Measurements from ENCODE around the gene MICU1. TPM values are rescaled to one million over a fixed set of nuclear protein-coding genes. Genes with fewer than 3 reads are reported as not detected.

MICU1 gene
- total RNA-seq, 1 experiment from 2014 or later: 89.4 TPM

DNA sequence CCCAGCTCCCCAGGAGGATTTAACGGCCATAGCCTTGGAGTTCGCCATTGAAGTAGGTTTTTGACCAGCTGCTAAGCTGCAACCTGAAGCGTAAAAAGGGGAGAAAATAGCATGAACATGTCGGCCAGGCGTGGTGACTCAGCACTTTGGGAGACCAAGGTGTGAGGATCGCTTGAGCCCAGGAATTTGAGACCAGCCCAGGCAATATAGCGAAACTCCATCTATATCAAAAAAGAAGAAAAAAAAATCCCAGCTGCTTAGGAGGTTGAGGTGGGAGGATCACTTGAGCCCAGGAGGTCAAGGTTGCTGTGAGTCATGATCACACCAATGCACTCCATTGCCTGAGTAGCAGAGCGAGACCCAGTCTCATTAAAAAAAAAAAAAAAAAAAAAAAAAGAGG is 33.8 kb upstream of the MICU1 start:
- BruUV-seq (replicated peaks): no TSS peak
- DNase-seq: peak; percentile 10
- Mint-ChIP-seq H3K9me3 (ENCODE audit: low read depth, unreplicated experiment) (no peaks in the 10 kb centered on the region), H3K4me3 (ENCODE audit: low read depth, unreplicated experiment) (no peak overlapping the region), H3K27ac (ENCODE audit: unreplicated experiment) (peak overlapping the region; percentile 8), H3K27me3 (ENCODE audit: unreplicated experiment) (no peaks in the 10 kb centered on the region), H3K4me1 (ENCODE audit: low read depth, unreplicated experiment) (peaks cover 27% of the 10 kb centered on the region), H3K36me3 (ENCODE audit: insufficient read depth, unreplicated experiment) (no peaks in the 10 kb centered on the region)
- TF ChIP-seq, protein P1, sequence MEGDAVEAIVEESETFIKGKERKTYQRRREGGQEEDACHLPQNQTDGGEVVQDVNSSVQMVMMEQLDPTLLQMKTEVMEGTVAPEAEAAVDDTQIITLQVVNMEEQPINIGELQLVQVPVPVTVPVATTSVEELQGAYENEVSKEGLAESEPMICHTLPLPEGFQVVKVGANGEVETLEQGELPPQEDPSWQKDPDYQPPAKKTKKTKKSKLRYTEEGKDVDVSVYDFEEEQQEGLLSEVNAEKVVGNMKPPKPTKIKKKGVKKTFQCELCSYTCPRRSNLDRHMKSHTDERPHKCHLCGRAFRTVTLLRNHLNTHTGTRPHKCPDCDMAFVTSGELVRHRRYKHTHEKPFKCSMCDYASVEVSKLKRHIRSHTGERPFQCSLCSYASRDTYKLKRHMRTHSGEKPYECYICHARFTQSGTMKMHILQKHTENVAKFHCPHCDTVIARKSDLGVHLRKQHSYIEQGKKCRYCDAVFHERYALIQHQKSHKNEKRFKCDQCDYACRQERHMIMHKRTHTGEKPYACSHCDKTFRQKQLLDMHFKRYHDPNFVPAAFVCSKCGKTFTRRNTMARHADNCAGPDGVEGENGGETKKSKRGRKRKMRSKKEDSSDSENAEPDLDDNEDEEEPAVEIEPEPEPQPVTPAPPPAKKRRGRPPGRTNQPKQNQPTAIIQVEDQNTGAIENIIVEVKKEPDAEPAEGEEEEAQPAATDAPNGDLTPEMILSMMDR (IDR thresholded peaks at IDR 0.05; ENCODE audit: unreplicated experiment): no peak
- CTCF ChIA-PET: interaction anchor here (0.6 to 1.7 kb wide), 4 partner anchors 9 to 276 kb away, joined by 3 to 8 read pairs (median 5); no protein-coding TSS in a partner anchor
- intact Hi-C loops (cut with micrococcal nuclease; ENCODE audit: unreplicated experiment): no loop called here

DNA sequence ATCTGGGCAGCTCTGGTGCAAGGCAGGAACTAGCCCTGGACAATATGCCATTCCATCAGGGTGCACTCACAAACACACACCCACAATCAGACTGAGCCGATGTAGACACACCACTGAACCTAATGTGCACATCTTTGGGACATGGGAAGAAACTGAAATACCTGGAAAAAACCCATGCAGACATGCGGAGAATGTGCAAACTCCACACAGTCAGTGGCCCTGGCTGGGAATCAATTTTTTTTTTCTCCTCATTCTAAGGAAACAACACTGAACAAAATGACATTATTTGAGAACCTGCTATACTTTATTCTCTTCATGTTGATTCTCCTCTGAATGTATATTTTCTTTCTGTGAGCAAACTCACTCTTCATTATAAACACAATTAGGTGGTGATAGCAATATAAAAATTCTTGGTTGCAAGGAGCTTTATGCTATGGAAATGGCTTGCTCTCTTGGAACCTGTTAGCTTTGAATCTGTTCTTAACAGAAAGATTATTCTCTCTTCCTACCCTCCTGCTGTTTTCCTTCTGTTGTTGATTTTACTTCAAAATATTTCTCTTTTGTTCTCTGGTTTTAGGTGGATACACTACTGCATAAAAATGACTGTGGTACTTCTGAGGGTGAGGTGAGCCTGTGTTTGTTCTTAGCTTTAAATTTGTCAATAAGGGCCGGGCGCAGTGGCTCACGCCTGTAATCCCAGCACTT is 33.0 kb upstream of the MICU1 start:
- Mint-ChIP-seq H3K27ac (ENCODE audit: unreplicated experiment) (peak overlapping the region; percentile 8), H3K9me3 (ENCODE audit: low read depth, unreplicated experiment) (no peaks in the 10 kb centered on the region)
- CTCF ChIA-PET: interaction anchor here (0.6 to 1.8 kb wide), 5 partner anchors 8 to 184 kb away, joined by 3 to 5 read pairs (median 5); no protein-coding TSS in a partner anchor

DNA sequence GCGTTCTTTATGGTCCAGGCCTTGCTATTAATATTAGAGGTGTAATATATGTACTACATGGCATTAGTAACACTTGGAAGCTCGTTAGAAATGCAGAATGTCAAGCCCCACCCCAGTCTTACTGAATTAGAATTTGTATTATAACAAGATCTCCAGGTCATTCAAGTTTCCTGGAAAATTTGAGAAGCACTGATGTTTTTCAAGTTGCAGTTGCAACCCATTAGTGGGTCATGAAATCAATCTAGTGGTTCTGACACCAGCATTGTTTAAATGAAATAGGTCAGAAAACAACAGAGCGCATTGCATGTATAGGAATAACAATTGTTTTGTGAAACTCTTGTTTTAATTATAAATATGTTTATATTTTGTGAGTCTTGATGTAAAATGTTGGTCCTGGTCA is 28.8 kb upstream of the MICU1 start:
- Mint-ChIP-seq H3K9me3 (ENCODE audit: low read depth, unreplicated experiment) (no peaks in the 10 kb centered on the region), H3K36me3 (ENCODE audit: insufficient read depth, unreplicated experiment) (no peaks in the 10 kb centered on the region), H3K27me3 (ENCODE audit: unreplicated experiment) (no peaks in the 10 kb centered on the region), H3K4me3 (ENCODE audit: low read depth, unreplicated experiment) (no peak overlapping the region), H3K27ac (ENCODE audit: unreplicated experiment) (no peak overlapping the region), H3K4me1 (ENCODE audit: low read depth, unreplicated experiment) (peaks cover 16% of the 10 kb centered on the region)
- intact Hi-C loops (cut with micrococcal nuclease; ENCODE audit: unreplicated experiment): no loop called here
- TF ChIP-seq, protein P1 (IDR thresholded peaks at IDR 0.05; ENCODE audit: unreplicated experiment): no peak
- no TSS peak for BruUV-seq (replicated peaks)
- DNase-seq: no peak
- CTCF ChIA-PET: interaction anchor here (0.9 kb wide), 1 partner anchor 9 kb away, joined by 3 read pairs; no protein-coding TSS in a partner anchor

More for the DNA sequence above, 33.0 kb upstream of the MICU1 start:
- BruUV-seq (replicated peaks): no TSS peak
- Mint-ChIP-seq H3K36me3 (ENCODE audit: insufficient read depth, unreplicated experiment) (no peaks in the 10 kb centered on the region), H3K4me1 (ENCODE audit: low read depth, unreplicated experiment) (peaks cover 27% of the 10 kb centered on the region), H3K4me3 (ENCODE audit: low read depth, unreplicated experiment) (no peak overlapping the region), H3K27me3 (ENCODE audit: unreplicated experiment) (no peaks in the 10 kb centered on the region)
- DNase-seq: no peak
- intact Hi-C loops (cut with micrococcal nuclease; ENCODE audit: unreplicated experiment): no loop called here
- TF ChIP-seq, protein P1 (IDR thresholded peaks at IDR 0.05; ENCODE audit: unreplicated experiment): no peak

DNA sequence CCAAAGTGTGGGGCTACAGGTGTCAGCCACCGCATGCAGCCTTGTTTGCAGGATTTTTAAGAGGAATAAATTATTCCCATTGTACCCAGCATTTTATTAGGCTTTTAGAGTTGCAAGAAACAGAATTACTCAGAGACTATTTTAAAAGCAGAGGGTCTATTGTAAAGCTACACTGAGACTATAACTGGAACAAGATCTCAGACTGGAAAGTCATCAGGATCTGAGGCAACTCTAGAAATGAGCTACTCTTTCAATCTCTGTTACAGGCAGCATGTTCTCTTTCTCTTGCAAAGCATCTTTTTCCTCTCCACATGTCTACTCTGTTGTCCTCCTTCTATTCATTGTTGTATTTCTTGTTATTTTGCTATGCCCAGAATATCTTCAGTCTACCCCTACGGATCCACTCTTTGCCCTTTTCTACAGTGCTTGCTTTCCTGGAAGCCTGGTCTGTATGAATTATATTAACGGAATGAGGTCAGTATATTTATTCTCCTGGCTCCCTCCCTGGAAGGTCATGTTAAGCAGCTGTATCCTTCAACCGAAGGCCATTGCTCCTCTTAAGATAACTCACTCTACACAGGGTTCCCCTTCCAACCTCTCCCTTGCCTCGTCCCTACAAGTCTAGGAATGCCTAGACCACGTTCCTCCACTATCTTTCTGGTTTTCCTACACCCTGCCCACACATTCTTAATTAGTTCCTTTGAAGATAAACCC is 27.7 kb upstream of the MICU1 start:
- no peaks in the 10 kb centered on the region for H3K9me3 Mint-ChIP-seq (ENCODE audit: low read depth, unreplicated experiment)
- H3K4me3 Mint-ChIP-seq (ENCODE audit: low read depth, unreplicated experiment): no peak overlapping the region
- no peaks in the 10 kb centered on the region for H3K36me3 Mint-ChIP-seq (ENCODE audit: insufficient read depth, unreplicated experiment)
- BruUV-seq (replicated peaks): no TSS peak
- no peaks in the 10 kb centered on the region for H3K27me3 Mint-ChIP-seq (ENCODE audit: unreplicated experiment)
- H3K27ac Mint-ChIP-seq (ENCODE audit: unreplicated experiment): no peak overlapping the region
- CTCF ChIA-PET: interaction anchor here (0.6 to 1.0 kb wide), 3 partner anchors 8 to 34 kb away, joined by 3 to 10 read pairs (median 3); no protein-coding TSS in a partner anchor
- DNase-seq: no peak
- peaks cover 4% of the 10 kb centered on the region for H3K4me1 Mint-ChIP-seq (ENCODE audit: low read depth, unreplicated experiment)
- TF ChIP-seq, protein P1 (IDR thresholded peaks at IDR 0.05; ENCODE audit: unreplicated experiment): no peak
- intact Hi-C loops (cut with micrococcal nuclease; ENCODE audit: unreplicated experiment): no loop called here

All from Calu3 (cell line).